ENCODE results near the gene CSNK1G1.

The CSNK1G1 gene

DNA sequence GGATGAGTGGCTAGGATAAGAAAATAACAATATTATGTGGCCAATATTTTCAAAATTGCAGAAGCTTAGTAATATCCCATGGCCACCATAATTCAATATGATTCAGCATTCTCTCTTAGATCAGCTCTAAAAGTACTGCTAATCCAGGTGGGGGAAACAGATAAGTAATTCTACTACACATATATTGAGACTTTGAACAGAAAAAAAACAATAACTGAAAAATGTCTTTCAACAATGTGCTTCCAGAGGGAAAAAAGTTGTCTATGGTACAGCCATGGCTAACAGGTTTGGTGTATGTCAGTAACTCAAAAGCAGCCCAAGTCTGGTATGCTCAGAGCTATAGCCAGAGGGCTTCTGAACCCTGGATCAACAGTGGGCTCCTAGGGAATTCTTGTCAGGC is 150.8 kb downstream of the CSNK1G1 start:
- H3K4me2 ChIP-seq (ENCODE audit: low read depth, low read length): no peak overlapping the region
- TF ChIP-seq EZH2phosphoT487 (IDR thresholded peaks at IDR 0.05; ENCODE audit: low read length) (no peak), EZH2 (optimal IDR thresholded peaks at IDR 0.05; ENCODE audit: low read depth, low read length) (no peak)
- TF ChIP-seq, protein P1, sequence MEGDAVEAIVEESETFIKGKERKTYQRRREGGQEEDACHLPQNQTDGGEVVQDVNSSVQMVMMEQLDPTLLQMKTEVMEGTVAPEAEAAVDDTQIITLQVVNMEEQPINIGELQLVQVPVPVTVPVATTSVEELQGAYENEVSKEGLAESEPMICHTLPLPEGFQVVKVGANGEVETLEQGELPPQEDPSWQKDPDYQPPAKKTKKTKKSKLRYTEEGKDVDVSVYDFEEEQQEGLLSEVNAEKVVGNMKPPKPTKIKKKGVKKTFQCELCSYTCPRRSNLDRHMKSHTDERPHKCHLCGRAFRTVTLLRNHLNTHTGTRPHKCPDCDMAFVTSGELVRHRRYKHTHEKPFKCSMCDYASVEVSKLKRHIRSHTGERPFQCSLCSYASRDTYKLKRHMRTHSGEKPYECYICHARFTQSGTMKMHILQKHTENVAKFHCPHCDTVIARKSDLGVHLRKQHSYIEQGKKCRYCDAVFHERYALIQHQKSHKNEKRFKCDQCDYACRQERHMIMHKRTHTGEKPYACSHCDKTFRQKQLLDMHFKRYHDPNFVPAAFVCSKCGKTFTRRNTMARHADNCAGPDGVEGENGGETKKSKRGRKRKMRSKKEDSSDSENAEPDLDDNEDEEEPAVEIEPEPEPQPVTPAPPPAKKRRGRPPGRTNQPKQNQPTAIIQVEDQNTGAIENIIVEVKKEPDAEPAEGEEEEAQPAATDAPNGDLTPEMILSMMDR (IDR thresholded peaks at IDR 0.05; ENCODE audit: low read length): no peak
- H3K36me3 ChIP-seq (replicated peaks; ENCODE audit: insufficient read depth, low read length): no peaks in the 10 kb centered on the region
- H3K27ac ChIP-seq (ENCODE audit: low read length): no peak overlapping the region
- no peak overlapping the region for H3K4me3 ChIP-seq (ENCODE audit: low read length)
- H3K9me3 ChIP-seq (replicated peaks; ENCODE audit: insufficient read depth, low read length): no peaks in the 10 kb centered on the region
- no peaks in the 10 kb centered on the region for H3K27me3 ChIP-seq (replicated peaks; ENCODE audit: insufficient read depth, low read length)
- no peaks in the 10 kb centered on the region for H4K20me1 ChIP-seq (ENCODE audit: insufficient read depth, low read length)
- H3K9ac ChIP-seq (ENCODE audit: low read length): no peak overlapping the region
- H2AFZ ChIP-seq (ENCODE audit: low read length): no peak overlapping the region
- DNase-seq: no peak
- no peaks in the 10 kb centered on the region for H3F3A ChIP-seq (ENCODE audit: insufficient read depth, low read length)
- no peaks in the 10 kb centered on the region for H3K9me2 ChIP-seq (replicated peaks; ENCODE audit: insufficient read depth, low read length)
- H3K79me2 ChIP-seq (ENCODE audit: low read length): no peaks in the 10 kb centered on the region
- no peaks in the 10 kb centered on the region for H3K4me1 ChIP-seq (ENCODE audit: low read length)

DNA sequence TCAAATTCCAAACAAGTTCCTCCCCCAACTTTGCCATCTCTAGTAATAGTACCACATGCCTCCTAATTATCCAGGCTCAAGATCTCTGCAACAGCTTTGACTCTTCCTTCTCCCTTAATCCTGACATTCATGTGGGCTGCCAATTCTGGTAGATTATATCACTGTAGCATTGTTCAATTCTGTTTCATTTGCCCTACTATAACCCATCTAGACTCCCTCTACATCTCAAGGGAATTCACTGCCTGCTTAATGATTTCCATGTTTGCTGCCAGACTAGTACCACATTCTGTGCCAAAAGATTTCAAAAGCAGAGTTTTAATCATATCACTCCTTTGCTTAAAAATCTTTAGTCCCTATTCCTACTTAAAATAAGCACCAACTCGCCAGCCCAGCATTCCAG is 158.5 kb downstream of the CSNK1G1 start:
- Histone ChIP-seq H3K27me3 (replicated peaks; ENCODE audit: insufficient read depth, low read length) (no peaks in the 10 kb centered on the region), H4K20me1 (ENCODE audit: insufficient read depth, low read length) (no peaks in the 10 kb centered on the region), H3K9me3 (replicated peaks; ENCODE audit: insufficient read depth, low read length) (no peaks in the 10 kb centered on the region), H3K27ac (ENCODE audit: low read length) (no peak overlapping the region), H3K9me2 (replicated peaks; ENCODE audit: insufficient read depth, low read length) (no peaks in the 10 kb centered on the region), H3K4me3 (ENCODE audit: low read length) (no peak overlapping the region), H3K4me2 (ENCODE audit: low read depth, low read length) (no peak overlapping the region), H3K4me1 (ENCODE audit: low read length) (no peaks in the 10 kb centered on the region), H3K36me3 (replicated peaks; ENCODE audit: insufficient read depth, low read length) (no peaks in the 10 kb centered on the region), H3K79me2 (ENCODE audit: low read length) (no peaks in the 10 kb centered on the region), H3K9ac (ENCODE audit: low read length) (no peak overlapping the region), H3F3A (ENCODE audit: insufficient read depth, low read length) (no peaks in the 10 kb centered on the region), H2AFZ (ENCODE audit: low read length) (no peak overlapping the region)
- TF ChIP-seq EZH2phosphoT487 (IDR thresholded peaks at IDR 0.05; ENCODE audit: low read length) (no peak), EZH2 (optimal IDR thresholded peaks at IDR 0.05; ENCODE audit: low read depth, low read length) (no peak)
- TF ChIP-seq, protein P1 (IDR thresholded peaks at IDR 0.05; ENCODE audit: low read length): no peak
- no peak for DNase-seq

DNA sequence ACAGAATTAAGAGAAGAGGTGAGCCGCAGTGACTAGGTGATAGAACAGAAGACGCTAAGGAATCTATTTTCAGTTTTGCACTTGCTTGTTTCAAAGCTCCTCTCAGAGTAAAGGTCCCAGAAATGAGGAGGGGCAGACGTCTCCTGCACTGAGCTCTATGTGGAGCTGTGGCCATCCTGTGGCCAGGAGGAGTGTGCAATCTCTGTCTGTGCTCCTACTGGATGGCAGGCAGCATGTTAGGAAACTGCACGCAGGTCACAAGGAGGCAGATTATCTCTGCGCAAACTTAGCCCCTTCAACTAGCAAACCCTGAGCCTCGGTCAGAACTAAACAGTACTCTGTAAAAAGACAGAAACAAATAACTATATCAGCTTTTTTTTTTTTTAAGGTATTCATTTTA is 162.0 kb downstream of the CSNK1G1 start:
- no peaks in the 10 kb centered on the region for H3K9me2 ChIP-seq (replicated peaks; ENCODE audit: insufficient read depth, low read length)

More for the DNA sequence above, 162.0 kb downstream of the CSNK1G1 start:
- no peak overlapping the region for H3K9ac ChIP-seq (ENCODE audit: low read length)
- H3F3A ChIP-seq (ENCODE audit: insufficient read depth, low read length): no peaks in the 10 kb centered on the region
- DNase-seq: no peak
- no peak overlapping the region for H3K27ac ChIP-seq (ENCODE audit: low read length)
- H3K79me2 ChIP-seq (ENCODE audit: low read length): no peaks in the 10 kb centered on the region
- H3K4me3 ChIP-seq (ENCODE audit: low read length): no peak overlapping the region
- TF ChIP-seq EZH2 (optimal IDR thresholded peaks at IDR 0.05; ENCODE audit: low read depth, low read length): no peak
- TF ChIP-seq EZH2phosphoT487 (IDR thresholded peaks at IDR 0.05; ENCODE audit: low read length): no peak
- TF ChIP-seq, protein P1 (IDR thresholded peaks at IDR 0.05; ENCODE audit: low read length): no peak
- no peaks in the 10 kb centered on the region for H3K4me1 ChIP-seq (ENCODE audit: low read length)
- H3K4me2 ChIP-seq (ENCODE audit: low read depth, low read length): no peak overlapping the region
- no peaks in the 10 kb centered on the region for H3K9me3 ChIP-seq (replicated peaks; ENCODE audit: insufficient read depth, low read length)
- H2AFZ ChIP-seq (ENCODE audit: low read length): no peak overlapping the region
- H3K36me3 ChIP-seq (replicated peaks; ENCODE audit: insufficient read depth, low read length): no peaks in the 10 kb centered on the region
- H3K27me3 ChIP-seq (replicated peaks; ENCODE audit: insufficient read depth, low read length): no peaks in the 10 kb centered on the region
- H4K20me1 ChIP-seq (ENCODE audit: insufficient read depth, low read length): no peaks in the 10 kb centered on the region
